Fibroblast of the conjunctiva (primary cell): Measurements from ENCODE around the gene GALNT11.
"Not testable (repeated sequence)": the region's sequence is repeated elsewhere in the genome, so short reads cannot be mapped to it uniquely, and the experiment has no call there.

Experiments used
- DNase-seq: peaks from one replicate; pipeline ENCODE4 v3.0.0-alpha.2; 2010; ENCODE audit warnings: low read depth

The GALNT11 gene

GRCh38 chr7:152075379-152075778 is 49.9 kb downstream of the GALNT11 start:
- DNase-seq = not testable (repeated sequence)

- no peak for DNase-seq
Measured at GRCh38 chr7:152076324-152076821, 50.9 kb downstream of the GALNT11 start.

- DNase-seq = no peak
Measured at GRCh38 chr7:152076940-152077933, 51.8 kb downstream of the GALNT11 start.

GRCh38 chr7:152078025-152078424 is 52.6 kb downstream of the GALNT11 start:
- no peak for DNase-seq

GRCh38 chr7:152078786-152079185 is 53.3 kb downstream of the GALNT11 start:
- DNase-seq = no peak

GRCh38 chr7:152081088-152081487 is 55.6 kb downstream of the GALNT11 start:
- DNase-seq = no peak

GRCh38 chr7:152082073-152082721 is 56.7 kb downstream of the GALNT11 start:
- not testable (repeated sequence) for DNase-seq

- no peak for DNase-seq
Measured at GRCh38 chr7:152085131-152085530, 59.7 kb downstream of the GALNT11 start.

- DNase-seq = no peak
Measured at GRCh38 chr7:152086513-152086912, 61.0 kb downstream of the GALNT11 start.

- no peak for DNase-seq
Measured at GRCh38 chr7:152089183-152089582, 63.7 kb downstream of the GALNT11 start.

GRCh38 chr7:152090747-152091146 is 65.3 kb downstream of the GALNT11 start:
- DNase-seq = no peak

- DNase-seq = no peak
Measured at GRCh38 chr7:152093717-152094116, 68.2 kb downstream of the GALNT11 start.

GRCh38 chr7:152095771-152096170 is 70.3 kb downstream of the GALNT11 start:
- DNase-seq = no peak

GRCh38 chr7:152097330-152097729 is 71.9 kb downstream of the GALNT11 start:
- DNase-seq = no peak

GRCh38 chr7:152103066-152103465 is 77.6 kb downstream of the GALNT11 start:
- no peak for DNase-seq

GRCh38 chr7:152103691-152104090 is 78.2 kb downstream of the GALNT11 start:
- DNase-seq = no peak

- DNase-seq = no peak
Measured at GRCh38 chr7:152105205-152105604, 79.7 kb downstream of the GALNT11 start.

GRCh38 chr7:152106990-152107389 is 81.5 kb downstream of the GALNT11 start:
- DNase-seq = no peak

GRCh38 chr7:152107945-152108344 is 82.5 kb downstream of the GALNT11 start:
- DNase-seq = no peak

- no peak for DNase-seq
Measured at GRCh38 chr7:152108359-152108758, 82.9 kb downstream of the GALNT11 start.

- no peak for DNase-seq
Measured at GRCh38 chr7:152112829-152113228, 87.4 kb downstream of the GALNT11 start.

GRCh38 chr7:152115021-152115718 is 89.7 kb downstream of the GALNT11 start:
- DNase-seq = no peak
